H1 (cell line): ENCODE data around the gene SFXN1. TPM values are rescaled to one million over a fixed set of nuclear protein-coding genes. Genes with fewer than 3 reads are reported as not detected.

Experiments
- CTCF ChIA-PET: fragments of 300-600 bp; sonication (Branson Sonifier 250); formaldehyde crosslinking; loops from one replicate; lab custom pipeline; 2021; ENCODE audit not compliant: partially characterized antibody; lab: Charles Lee
- POLR2A ChIA-PET: fragments of 300-600 bp; sonication (Branson Sonifier 250); formaldehyde crosslinking; loops from one replicate; lab custom pipeline; 2021; ENCODE audit warnings: inconsistent platforms; ENCODE audit not compliant: partially characterized antibody; lab: Charles Lee
- DNase-seq, 2 experiments: peaks; one replicate each; pipeline versions ENCODE4 v3.0.0 to v3.0.0-alpha.2; 2010 to 2022; ENCODE audit warnings: low spot score in 2 of 2, low read depth in 1 of 2, mixed read lengths in 1 of 2
- FAIRE-seq: peaks from 2 replicates; lab custom pipeline; 2011; peaks lifted over from hg19 to GRCh38; lab: Jason Lieb, UNC
- H2AFZ ChIP-seq: 2 replicates; pipeline ENCODE4 v1.8.1; 2012; ENCODE audit warnings: low read length, inconsistent platforms
- H2AK5ac ChIP-seq: 2 replicates; pipeline ENCODE4 v1.6.1; 2013; ENCODE audit warnings: low read depth, low read length
- H2BK120ac ChIP-seq: replicated peaks from 2 replicates; pipeline ENCODE3; 2013; ENCODE audit warnings: low read depth, low read length, inconsistent platforms
- H2BK12ac ChIP-seq: 2 replicates; pipeline ENCODE4 v1.6.1; 2013; ENCODE audit warnings: low read depth, low read length
- H2BK15ac ChIP-seq: 2 replicates; pipeline ENCODE4 v1.6.1; 2013; ENCODE audit warnings: low read length
- H2BK20ac ChIP-seq: 2 replicates; pipeline ENCODE4 v1.6.1; 2013; ENCODE audit warnings: low read length
- H2BK5ac ChIP-seq: 2 replicates; pipeline ENCODE4 v1.6.1; 2013; ENCODE audit warnings: low read depth, low read length
- H3K14ac ChIP-seq: 2 replicates; pipeline ENCODE4 v1.6.1; 2013; ENCODE audit warnings: inconsistent platforms; ENCODE audit not compliant: insufficient read length
- H3K18ac ChIP-seq: 2 replicates; pipeline ENCODE4 v1.6.1; 2013; ENCODE audit warnings: low read length; ENCODE audit errors: extremely low read depth
- H3K23ac ChIP-seq: 2 replicates; pipeline ENCODE4 v1.6.1; 2013; ENCODE audit warnings: inconsistent platforms; ENCODE audit not compliant: insufficient read length
- H3K23me2 ChIP-seq: 2 replicates; pipeline ENCODE4 v1.6.1; 2013; ENCODE audit warnings: low read depth, low read length
- H3K27ac ChIP-seq: 2 replicates; pipeline ENCODE4 v1.6.1; 2011; ENCODE audit warnings: low read depth, low read length, inconsistent platforms
- H3K27me3 ChIP-seq, 4 experiments: replicated peaks in 1 of 4; 1 replicate in 1 of 4; 2 replicates in 3 of 4; pipeline versions ENCODE4 v1.6.1 to v1.8.1; 2011 to 2013; ENCODE audit warnings: low read length in 3 of 4, mild to moderate bottlenecking in 3 of 4, inconsistent platforms in 2 of 4, mixed read lengths in 2 of 4, moderate library complexity in 1 of 4; ENCODE audit not compliant: control insufficient read depth in 3 of 4, insufficient read depth in 3 of 4; ENCODE audit errors: extremely low read depth in 1 of 4
- H3K36me3 ChIP-seq, 4 experiments: 2 replicates each; pipeline versions ENCODE4 v1.6.1 to v1.8.1; 2011 to 2013; ENCODE audit warnings: mild to moderate bottlenecking in 4 of 4, low read length in 3 of 4, moderate library complexity in 2 of 4, control low read depth in 1 of 4, inconsistent platforms in 1 of 4; ENCODE audit not compliant: insufficient read depth in 4 of 4, control insufficient read depth in 2 of 4
- H3K4ac ChIP-seq: replicated peaks from 2 replicates; pipeline ENCODE3; 2013; ENCODE audit warnings: low read length, low read depth, mixed read lengths, inconsistent platforms; ENCODE audit not compliant: insufficient read length
- H3K4me1 ChIP-seq, 4 experiments: replicated peaks in 1 of 4; 1 replicate in 1 of 4; 2 replicates in 3 of 4; pipeline versions ENCODE4 v1.6.1 to v1.8.1; 2011 to 2013; ENCODE audit warnings: low read length in 3 of 4, inconsistent platforms in 2 of 4, mixed read lengths in 1 of 4; ENCODE audit not compliant: insufficient read depth in 4 of 4, control insufficient read depth in 3 of 4
- H3K4me2 ChIP-seq, 2 experiments: 2 replicates each; pipeline versions ENCODE4 v1.6.1 to v1.8.1; 2011 to 2013; ENCODE audit warnings: low read depth in 2 of 2, low read length in 2 of 2, control low read depth in 1 of 2, inconsistent platforms in 1 of 2, mild to moderate bottlenecking in 1 of 2; ENCODE audit not compliant: insufficient read depth in 1 of 2
- H3K4me3 ChIP-seq, 4 experiments: fragments of 200-600, 300-600 bp in 1 of 4; sonication (generic), shearing (Covaris generic), sonication (Bioruptor Twin) in 1 of 4; 2 replicates each; pipeline versions ENCODE4 v1.5.1 to v1.8.1; 2011 to 2016; ENCODE audit warnings: low read length in 4 of 4, low read depth in 3 of 4, control low read depth in 2 of 4, inconsistent platforms in 2 of 4, mild to moderate bottlenecking in 2 of 4, mixed read lengths in 1 of 4, moderate library complexity in 1 of 4; ENCODE audit not compliant: insufficient read depth in 2 of 4; ENCODE audit errors: extremely low read depth in 1 of 4
- H3K56ac ChIP-seq: replicated peaks from 2 replicates; pipeline ENCODE3; 2013; ENCODE audit warnings: low read depth, mild to moderate bottlenecking, mixed read lengths, low read length, inconsistent platforms; ENCODE audit not compliant: insufficient read length
- H3K79me1 ChIP-seq: 2 replicates; pipeline ENCODE4 v1.6.1; 2013; ENCODE audit warnings: low read depth, low read length, control low read depth
- H3K79me2 ChIP-seq, 2 experiments: 2 replicates each; pipeline versions ENCODE4 v1.6.1 to v1.8.1; 2012 to 2013; ENCODE audit warnings: low read length in 2 of 2, mild to moderate bottlenecking in 2 of 2, inconsistent platforms in 1 of 2; ENCODE audit not compliant: insufficient read depth in 2 of 2, control insufficient read depth in 1 of 2
- H3K9ac ChIP-seq, 4 experiments: replicated peaks in 1 of 4; 1 replicate in 1 of 4; 2 replicates in 3 of 4; pipeline versions ENCODE4 v1.6.1 to v1.8.1; 2011 to 2013; ENCODE audit warnings: low read depth in 3 of 4, low read length in 3 of 4, control low read depth in 2 of 4, mild to moderate bottlenecking in 2 of 4, moderate library complexity in 2 of 4, inconsistent platforms in 1 of 4; ENCODE audit errors: extremely low read depth in 1 of 4
- H3K9me3 ChIP-seq, 2 experiments: 2 replicates each; pipeline versions ENCODE4 v1.6.1 to v1.8.1; 2012 to 2013; ENCODE audit warnings: mild to moderate bottlenecking in 2 of 2, moderate library complexity in 2 of 2, control low read depth in 1 of 2, inconsistent platforms in 1 of 2, low read depth in 1 of 2, low read length in 1 of 2, mixed read lengths in 1 of 2; ENCODE audit not compliant: insufficient read depth in 2 of 2
- H4K20me1 ChIP-seq, 2 experiments: replicated peaks in 1 of 2; 2 replicates each; pipeline versions ENCODE3 to v1.8.1; 2011 to 2013; ENCODE audit warnings: inconsistent platforms in 2 of 2, low read length in 2 of 2, mild to moderate bottlenecking in 1 of 2; ENCODE audit not compliant: insufficient read depth in 2 of 2, control insufficient read depth in 1 of 2
- H4K5ac ChIP-seq: 2 replicates; pipeline ENCODE4 v1.6.1; 2013; ENCODE audit warnings: low read length, low read depth, mixed read lengths, inconsistent platforms; ENCODE audit not compliant: insufficient read length
- H4K8ac ChIP-seq: 2 replicates; pipeline ENCODE4 v1.8.0; 2013; ENCODE audit warnings: mild to moderate bottlenecking, moderate library complexity, low read length, inconsistent platforms; ENCODE audit not compliant: insufficient read depth; ENCODE audit errors: extremely low read depth
- H4K91ac ChIP-seq: replicated peaks from 2 replicates; pipeline ENCODE3; 2013; ENCODE audit warnings: low read length, mixed read lengths, inconsistent platforms; ENCODE audit not compliant: insufficient read length
- CBX8 ChIP-seq: fragments of 300-800, 300-1000 bp; sonication (generic); IDR thresholded peaks from 2 replicates; pipeline ENCODE4 v1.7.1; 2016; ENCODE audit warnings: low read depth, low read length, borderline replicate concordance
- CHD1 ChIP-seq: IDR thresholded peaks from 2 replicates; pipeline ENCODE4 v1.6.1; 2012; ENCODE audit warnings: low read depth, low read length, improper control_type of control experiment
- GTF2F1 ChIP-seq: IDR thresholded peaks from 2 replicates; pipeline ENCODE4 v1.6.1; 2012; ENCODE audit warnings: low read depth, low read length, improper control_type of control experiment, borderline replicate concordance
- HDAC2 ChIP-seq, 2 experiments: fragments of 300-600 bp in 1 of 2; sonication (generic) in 1 of 2; IDR thresholded peaks; 2 replicates each; pipeline ENCODE4 v1.6.1; 2011 to 2012; ENCODE audit warnings: low read depth in 2 of 2, low read length in 2 of 2, mild to moderate bottlenecking in 2 of 2, moderate library complexity in 2 of 2, borderline replicate concordance in 1 of 2, inconsistent platforms in 1 of 2
- RBBP5 ChIP-seq: IDR thresholded peaks from 2 replicates; pipeline ENCODE4 v1.7.1; 2012; ENCODE audit warnings: low read depth, mild to moderate bottlenecking, inconsistent platforms, low read length, moderate library complexity, borderline replicate concordance
- SP1 ChIP-seq: IDR thresholded peaks from 2 replicates; pipeline ENCODE4 v1.6.1; 2011; ENCODE audit warnings: low read depth, low read length
- WGBS, 2 experiments: shearing (Covaris generic) in 1 of 2; methylation state at CpG; one replicate each; pipeline versions ENCODE4 v1.1.6 to v1.1.7; 2013 to 2015; ENCODE audit warnings: low lambda C conversion rate in 2 of 2, mixed read lengths in 2 of 2, inconsistent platforms in 1 of 2, low coverage in 1 of 2, missing lambda C conversion rate in 1 of 2; ENCODE audit not compliant: insufficient replicate concordance in 2 of 2, insufficient coverage in 1 of 2, insufficient read length in 1 of 2; ENCODE audit errors: extremely low coverage in 1 of 2, missing lambda C conversion rate in 1 of 2; 5-methylcytosine and 5-hydroxymethylcytosine counted together
- polyA plus RNA-seq, 7 experiments: library from polyadenylated mRNA; depleted of rRNA in 3 of 7; stranded (reverse) in 5 of 7; unstranded in 2 of 7; fragments of >200 nt in 5 of 7; fragments of 200-250 nt in 2 of 7; gene quantifications; 1 replicate in 5 of 7; 2 replicates in 1 of 7; 4 replicates in 1 of 7; pipeline versions ENCODE4 v1.2.1 to v1.2.3, GENCODE V29; 2011 to 2013; ENCODE audit warnings: missing spikeins in 2 of 7, mixed read lengths in 2 of 7
- total RNA-seq: library from RNA; stranded (reverse); fragmentation: NEBNext Ultra II Directional; extraction: Animal tissue kit (Norgen Biotek cat#: 25700); gene quantifications from 2 replicates; pipeline ENCODE4 v1.2.1, GENCODE V29; 2021
- TF ChIP-seq, protein P1 (sequence below): IDR thresholded peaks from 2 replicates; pipeline ENCODE4 v1.6.1; 2012; ENCODE audit warnings: low read length, inconsistent platforms
- TF ChIP-seq, protein P2 (sequence below): IDR thresholded peaks from 2 replicates; pipeline ENCODE4 v1.6.1; 2011; ENCODE audit warnings: low read length, improper control_type of control experiment

Gene SFXN1
- total and polyA plus RNA-seq, 2 of the 8 experiments (the other 6 are each of a cell fraction or from before 2014, with no cell fraction given), result 72.7 to 97.6 TPM

DNA sequence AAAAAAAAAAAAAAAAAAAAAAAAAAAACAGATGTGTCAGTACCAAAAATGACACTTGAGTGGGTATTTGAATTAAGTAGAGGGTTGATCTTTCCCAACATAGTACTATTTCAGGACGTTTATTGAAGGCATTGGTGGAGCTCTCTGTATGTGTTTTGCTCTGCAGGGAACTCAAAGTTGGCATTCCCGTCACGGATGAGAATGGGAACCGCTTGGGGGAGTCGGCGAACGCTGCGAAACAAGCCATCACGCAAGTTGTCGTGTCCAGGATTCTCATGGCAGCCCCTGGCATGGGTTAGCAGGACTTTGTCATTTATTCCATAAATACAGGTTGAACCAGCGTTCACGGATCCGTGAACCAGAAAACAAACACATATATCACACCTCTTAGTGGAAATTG lies 34.9 kb downstream of the SFXN1 start:
- H3K9ac ChIP-seq, result no peak overlapping the region
- no peak overlapping the region for H3K14ac ChIP-seq
- no peak overlapping the region for H2BK5ac ChIP-seq
- no peaks in the 10 kb centered on the region for H3K79me1 ChIP-seq
- DNase-seq (no peak), FAIRE-seq (no peak)
- no peak overlapping the region for H3K18ac ChIP-seq
- no peak overlapping the region for H2AK5ac ChIP-seq
- no peak overlapping the region for H2AFZ ChIP-seq
- no peak overlapping the region for H4K91ac ChIP-seq
- CTCF ChIA-PET, result interaction anchor here (0.6 to 1.0 kb wide), 2 partner anchors 12 to 178 kb away, joined by 3 read pairs; no protein-coding TSS in a partner anchor
- H3K27me3 ChIP-seq, result no peaks in the 10 kb centered on the region
- no peak overlapping the region for H3K4ac ChIP-seq
- no peaks in the 10 kb centered on the region for H3K4me1 ChIP-seq
- no peak overlapping the region for H3K4me2 ChIP-seq
- H4K5ac ChIP-seq, result no peak overlapping the region
- H2BK15ac ChIP-seq, result no peak overlapping the region
- H2BK120ac ChIP-seq, result no peak overlapping the region
- no peak overlapping the region for H3K56ac ChIP-seq
- H3K23ac ChIP-seq, result no peak overlapping the region
- no peaks in the 10 kb centered on the region for H3K9me3 ChIP-seq
- POLR2A ChIA-PET, result no interaction called here
- no peaks in the 10 kb centered on the region for H3K23me2 ChIP-seq
- no peak overlapping the region for H3K4me3 ChIP-seq
- peaks cover 2 to 3% of the 10 kb centered on the region in 2 experiments for H4K20me1 ChIP-seq
- H3K36me3 ChIP-seq, result peaks cover 19 to 77% (median 58%) of the 10 kb centered on the region in 4 experiments
- no peak overlapping the region for H4K8ac ChIP-seq
- WGBS, 2 experiments, result 93% methylated on average over 13 of the region's 13 CpGs; no CpG with 5 or more reads in 1 of the 2 experiments
- TF ChIP-seq CHD1 (no peak), HDAC2 (IDR thresholded peaks at IDR 0.05; ENCODE audit: borderline replicate concordance in 1 of 2, low read depth in 2 of 2, low read length in 2 of 2) (no peak), GTF2F1 (no peak), RBBP5 (no peak), CBX8 (no peak), SP1 (no peak)
- TF ChIP-seq, protein P1, sequence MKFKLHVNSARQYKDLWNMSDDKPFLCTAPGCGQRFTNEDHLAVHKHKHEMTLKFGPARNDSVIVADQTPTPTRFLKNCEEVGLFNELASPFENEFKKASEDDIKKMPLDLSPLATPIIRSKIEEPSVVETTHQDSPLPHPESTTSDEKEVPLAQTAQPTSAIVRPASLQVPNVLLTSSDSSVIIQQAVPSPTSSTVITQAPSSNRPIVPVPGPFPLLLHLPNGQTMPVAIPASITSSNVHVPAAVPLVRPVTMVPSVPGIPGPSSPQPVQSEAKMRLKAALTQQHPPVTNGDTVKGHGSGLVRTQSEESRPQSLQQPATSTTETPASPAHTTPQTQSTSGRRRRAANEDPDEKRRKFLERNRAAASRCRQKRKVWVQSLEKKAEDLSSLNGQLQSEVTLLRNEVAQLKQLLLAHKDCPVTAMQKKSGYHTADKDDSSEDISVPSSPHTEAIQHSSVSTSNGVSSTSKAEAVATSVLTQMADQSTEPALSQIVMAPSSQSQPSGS, result no peak
- TF ChIP-seq, protein P2, sequence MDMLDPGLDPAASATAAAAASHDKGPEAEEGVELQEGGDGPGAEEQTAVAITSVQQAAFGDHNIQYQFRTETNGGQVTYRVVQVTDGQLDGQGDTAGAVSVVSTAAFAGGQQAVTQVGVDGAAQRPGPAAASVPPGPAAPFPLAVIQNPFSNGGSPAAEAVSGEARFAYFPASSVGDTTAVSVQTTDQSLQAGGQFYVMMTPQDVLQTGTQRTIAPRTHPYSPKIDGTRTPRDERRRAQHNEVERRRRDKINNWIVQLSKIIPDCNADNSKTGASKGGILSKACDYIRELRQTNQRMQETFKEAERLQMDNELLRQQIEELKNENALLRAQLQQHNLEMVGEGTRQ, result no peak
- TF ChIP-seq, all 59 proteins: peak for 0
- no peak overlapping the region for H3K27ac ChIP-seq
- no peak overlapping the region for H2BK12ac ChIP-seq
- no peaks in the 10 kb centered on the region for H3K79me2 ChIP-seq
- H2BK20ac ChIP-seq, result no peak overlapping the region
